GM12874 (cell line): ENCODE data around the gene BRCA1.

ENCODE experiments used
- CTCF ChIP-seq: IDR thresholded peaks from 2 replicates; pipeline ENCODE4 v1.5.1; 2011; ENCODE audit warnings: low read depth, mild to moderate bottlenecking, control low read depth, low read length, moderate library complexity; ENCODE audit not compliant: insufficient read depth

The BRCA1 gene

DNA sequence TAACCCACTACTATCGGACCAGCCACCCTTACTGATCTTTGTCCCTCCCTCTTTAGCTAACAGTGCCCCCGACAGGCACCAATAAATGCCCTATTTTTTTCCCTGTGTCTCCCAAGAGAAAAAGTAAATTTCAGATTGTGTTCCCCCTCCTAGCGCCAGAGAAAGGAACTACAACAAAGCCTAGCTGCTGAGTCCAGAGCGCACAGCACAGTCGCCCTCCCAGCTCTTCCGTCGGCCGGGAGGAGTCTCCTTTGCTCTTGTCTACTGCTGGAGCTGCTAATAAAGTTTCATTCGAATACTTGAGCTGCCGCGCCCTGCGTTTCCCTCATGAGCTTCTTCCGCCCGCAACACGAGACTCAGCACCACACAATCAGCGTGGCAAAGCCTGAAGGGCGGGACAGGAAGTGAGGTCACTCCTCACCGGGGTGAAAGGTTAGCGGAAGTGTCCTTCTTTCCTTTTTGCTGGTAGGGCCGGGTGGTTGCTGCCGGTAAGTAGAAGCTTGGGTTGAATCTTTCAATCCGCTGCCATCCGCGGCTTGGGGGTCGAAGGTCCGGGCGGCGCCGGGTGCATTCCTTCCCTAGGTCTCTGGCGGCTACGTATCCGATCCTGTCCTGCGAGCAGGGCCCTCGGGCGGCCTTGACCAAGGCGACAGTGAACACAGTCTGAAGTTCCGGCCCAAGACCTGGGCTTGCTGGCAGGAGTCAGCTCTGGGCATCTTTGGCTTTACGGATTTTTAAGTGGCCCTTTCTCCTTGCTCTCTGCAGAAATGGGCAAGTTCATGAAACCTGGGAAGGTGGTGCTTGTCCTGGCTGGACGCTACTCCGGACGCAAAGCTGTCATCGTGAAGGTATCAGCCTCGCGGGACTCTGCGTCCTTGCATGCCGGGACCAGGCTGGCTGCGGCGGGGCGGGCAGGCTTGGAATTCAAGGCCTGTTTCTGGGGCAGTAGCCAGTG is 126.9 kb downstream of the BRCA1 start, which contains the start of gene RPL27:
Gene RPL27, plus strand, starts transcription at position 436 of the 955 bp plus-strand sequence. Its CDS starts 332 bp downstream, at position 768.
- TF ChIP-seq CTCF, result peak; percentile 68

DNA sequence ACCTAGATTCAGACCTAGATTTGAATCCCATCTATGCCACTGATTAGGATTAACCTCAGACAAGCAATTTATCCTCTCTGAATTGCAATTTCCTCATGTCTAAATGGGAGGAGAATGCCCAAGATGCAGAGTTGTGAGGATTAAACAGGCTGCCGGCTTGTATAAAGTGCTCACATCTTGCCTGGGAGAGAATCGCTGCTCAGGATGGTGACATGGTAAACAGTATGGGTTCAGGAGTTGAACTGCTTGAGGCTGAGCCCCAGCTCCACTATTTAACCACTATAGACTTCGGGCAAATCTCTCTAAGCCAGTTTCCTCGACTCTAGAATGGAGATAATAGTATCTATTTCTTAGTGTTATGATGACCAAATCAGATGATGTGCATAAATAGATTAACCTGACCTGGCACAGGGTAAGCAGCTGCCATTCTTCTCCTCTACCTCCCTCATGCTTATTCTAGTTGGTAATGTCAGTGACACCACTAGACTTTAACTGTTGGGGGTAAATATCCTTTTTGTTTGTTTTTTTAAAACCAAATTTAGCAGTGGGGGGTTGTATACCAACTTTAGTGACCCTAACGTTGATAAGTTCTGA is 127.7 kb downstream of the BRCA1 start:
- TF ChIP-seq CTCF, result no peak
